ENCODE data around the gene IGF1R.
A peak's percentile ranks its signal among the peaks of the same experiment; 100 is the strongest.

The IGF1R gene

GRCh38 chr15:98684436-98684835 is 36.1 kb downstream of the IGF1R start:
- peak; percentile 25 to 37 for DNase-seq (ENCODE audit: low read depth in 1 of 2, low spot score in 1 of 2)

DNA sequence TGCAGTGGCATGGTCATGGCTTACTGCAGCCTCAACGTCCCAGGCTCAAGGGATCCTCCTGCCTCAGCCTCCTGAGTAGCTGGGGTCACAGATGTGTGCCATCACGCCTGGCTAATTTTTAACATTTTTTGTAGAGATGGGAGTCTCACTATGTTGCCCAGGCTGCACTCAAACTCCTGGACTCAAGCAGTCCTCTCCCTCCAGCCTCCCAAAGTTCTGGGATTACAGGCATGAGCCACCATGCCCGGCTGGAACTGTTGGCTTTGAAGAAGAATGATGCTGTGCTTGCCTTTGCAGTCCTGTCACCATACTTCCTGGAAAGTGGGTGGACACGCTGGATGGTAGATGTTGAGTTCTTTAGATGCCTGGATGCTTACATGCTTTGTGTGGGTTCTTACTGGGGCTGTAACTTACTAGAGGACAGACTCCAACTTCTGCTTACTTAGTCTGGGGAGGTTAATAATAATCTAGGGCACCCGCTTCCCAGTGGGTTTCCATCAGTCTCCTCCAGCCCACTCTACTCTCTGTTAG is 36.7 kb downstream of the IGF1R start:
- TF ChIP-seq GABPA (IDR thresholded peaks at IDR 0.05; ENCODE audit: low read depth) (no peak), POLR2AphosphoS5 (IDR thresholded peaks at IDR 0.05; ENCODE audit: low read depth) (no peak), REST (IDR thresholded peaks at IDR 0.05; ENCODE audit: insufficient replicate concordance, low read depth) (no peak), CTCF (IDR thresholded peaks at IDR 0.05; ENCODE audit: insufficient read depth, low read length) (no peak), SPI1 (IDR thresholded peaks at IDR 0.05; ENCODE audit: borderline replicate concordance, low read depth) (no peak)
- Histone ChIP-seq H3K27ac (replicated peaks) (peak overlapping the region; percentile 77), H3K27me3 (ENCODE audit: insufficient read depth, poor library complexity, severe bottlenecking) (no peaks in the 10 kb centered on the region), H3K4me3 (replicated peaks; ENCODE audit: insufficient read depth, low read length) (no peak overlapping the region)
- DNase-seq (ENCODE audit: low read depth in 1 of 2, low spot score in 1 of 2): peak in 1 of 2 experiments; percentile 24

More at GRCh38 chr15:98684436-98684835, 36.1 kb downstream of the IGF1R start:
- peak overlapping the region; percentile 77 for H3K27ac ChIP-seq (replicated peaks)
- TF ChIP-seq SPI1 (IDR thresholded peaks at IDR 0.05; ENCODE audit: borderline replicate concordance, low read depth): no peak
- TF ChIP-seq CTCF (IDR thresholded peaks at IDR 0.05; ENCODE audit: insufficient read depth, low read length): no peak
- TF ChIP-seq GABPA (IDR thresholded peaks at IDR 0.05; ENCODE audit: low read depth): no peak
- TF ChIP-seq POLR2AphosphoS5 (IDR thresholded peaks at IDR 0.05; ENCODE audit: low read depth): no peak
- TF ChIP-seq REST (IDR thresholded peaks at IDR 0.05; ENCODE audit: insufficient replicate concordance, low read depth): no peak
- H3K27me3 ChIP-seq (ENCODE audit: insufficient read depth, poor library complexity, severe bottlenecking): no peaks in the 10 kb centered on the region
- H3K4me3 ChIP-seq (replicated peaks; ENCODE audit: insufficient read depth, low read length): no peak overlapping the region

GRCh38 chr15:98686983-98687382 is 38.6 kb downstream of the IGF1R start:
- no peak for DNase-seq (ENCODE audit: low read depth in 1 of 2, low spot score in 1 of 2)
- H3K27ac ChIP-seq (replicated peaks): 0 out of 2 replicates have a peak overlapping the region, but pooled peaks have one; percentile 1
- TF ChIP-seq REST (IDR thresholded peaks at IDR 0.05; ENCODE audit: insufficient replicate concordance, low read depth) (no peak), CTCF (IDR thresholded peaks at IDR 0.05; ENCODE audit: insufficient read depth, low read length) (no peak), GABPA (IDR thresholded peaks at IDR 0.05; ENCODE audit: low read depth) (no peak), SPI1 (IDR thresholded peaks at IDR 0.05; ENCODE audit: borderline replicate concordance, low read depth) (no peak), POLR2AphosphoS5 (IDR thresholded peaks at IDR 0.05; ENCODE audit: low read depth) (no peak)
- H3K4me3 ChIP-seq (replicated peaks; ENCODE audit: insufficient read depth, low read length): no peak overlapping the region
- no peaks in the 10 kb centered on the region for H3K27me3 ChIP-seq (ENCODE audit: insufficient read depth, poor library complexity, severe bottlenecking)
